Activated T-cell treated with anti-CD3 and anti-CD28 coated beads, Interleukin-2, amount 50 U/mL, for 1 hour (primary cell): ENCODE results near the gene DNAJB1.
"Not testable (repeated sequence)": the region's sequence is repeated elsewhere in the genome, so short reads cannot be mapped to it uniquely, and the experiment has no call there.

ENCODE experiments used
- DNase-seq: peaks from one replicate; pipeline ENCODE4 v3.0.0-alpha.2; 2020

The DNAJB1 gene

GRCh38 chr19:14519860-14520407 lies 1.7 kb upstream of the DNAJB1 start:
- DNase-seq, result peak; percentile 40

- DNase-seq, result no peak
These were observed 1.2 kb upstream of the DNAJB1 start for GRCh38 chr19:14519245-14519859.

GRCh38 chr19:14517446-14517839 lies 754 bp downstream of the DNAJB1 start:
- DNase-seq, result peak; percentile 38

- DNase-seq, result no peak
These were observed 1.3 kb downstream of the DNAJB1 start for GRCh38 chr19:14516746-14517438.

- no peak for DNase-seq
These were observed 2.1 kb downstream of the DNAJB1 start for GRCh38 chr19:14516048-14516534.

- no peak for DNase-seq
These were observed 2.6 kb downstream of the DNAJB1 start for GRCh38 chr19:14515501-14516047.

- no peak for DNase-seq
These were observed 3.9 kb downstream of the DNAJB1 start for GRCh38 chr19:14514215-14514863.

- no peak for DNase-seq
These were observed 5.7 kb downstream of the DNAJB1 start for GRCh38 chr19:14512406-14512961.

GRCh38 chr19:14511229-14511593 lies 7.0 kb downstream of the DNAJB1 start:
- DNase-seq, result no peak

- DNase-seq, result no peak
These were observed 7.6 kb downstream of the DNAJB1 start for GRCh38 chr19:14510311-14511228.

- DNase-seq, result no peak
These were observed 10.3 kb downstream of the DNAJB1 start for GRCh38 chr19:14507704-14508542.

- DNase-seq, result peak; percentile 78
These were observed 12.5 kb downstream of the DNAJB1 start for GRCh38 chr19:14505488-14506239.

GRCh38 chr19:14504575-14504974 lies 13.6 kb downstream of the DNAJB1 start:
- not testable (repeated sequence) for DNase-seq

GRCh38 chr19:14503285-14503684 lies 14.9 kb downstream of the DNAJB1 start:
- DNase-seq, result no peak

GRCh38 chr19:14502334-14503092 lies 15.7 kb downstream of the DNAJB1 start:
- DNase-seq, result no peak

GRCh38 chr19:14497228-14497921 lies 20.8 kb downstream of the DNAJB1 start:
- no peak for DNase-seq

GRCh38 chr19:14496834-14497227 lies 21.4 kb downstream of the DNAJB1 start:
- DNase-seq, result no peak

- peak; percentile 87 for DNase-seq
These were observed 22.0 kb downstream of the DNAJB1 start, which contains the start of gene GIPC1 for GRCh38 chr19:14496029-14496833. TSS of gene GIPC1 (minus strand) at chr19:14496127. CDS start at chr19:14482976, 13,151 bp downstream.
